Dermis blood vessel endothelial cell (primary cell): ENCODE data around the gene IKZF2. TPM values are rescaled to one million over a fixed set of nuclear protein-coding genes. Genes with fewer than 3 reads are reported as not detected.

ENCODE experiments used
- DNase-seq: peaks from one replicate; pipeline ENCODE4 v3.0.0; 2010
- total RNA-seq: library from RNA; depleted of rRNA; stranded (reverse); fragments of >200 nt; gene quantifications from 2 replicates; pipeline ENCODE4 v1.2.3, GENCODE V29; 2014

Gene IKZF2
- total RNA-seq, 1 donor from 2014 or later = 0.68 TPM

- DNase-seq = no peak
Observed at GRCh38 chr2:212995920-212996319, 155.5 kb downstream of the IKZF2 start.

- no peak for DNase-seq
Observed at GRCh38 chr2:212994976-212995375, 156.4 kb downstream of the IKZF2 start.

GRCh38 chr2:212991120-212991519, 160.3 kb downstream of the IKZF2 start:
- no peak for DNase-seq

GRCh38 chr2:212990697-212991096, 160.7 kb downstream of the IKZF2 start:
- no peak for DNase-seq

- no peak for DNase-seq
Observed at GRCh38 chr2:212987492-212987891, 163.9 kb downstream of the IKZF2 start.

GRCh38 chr2:212984129-212984528, 167.3 kb downstream of the IKZF2 start:
- DNase-seq = no peak

GRCh38 chr2:212979799-212980198, 171.6 kb downstream of the IKZF2 start:
- DNase-seq = no peak

- no peak for DNase-seq
Observed at GRCh38 chr2:212979046-212979612, 172.3 kb downstream of the IKZF2 start.

GRCh38 chr2:212977152-212977551, 174.3 kb downstream of the IKZF2 start:
- DNase-seq = no peak

GRCh38 chr2:212975333-212975732, 176.1 kb downstream of the IKZF2 start:
- no peak for DNase-seq

- DNase-seq = no peak
Observed at GRCh38 chr2:212974692-212975091, 176.7 kb downstream of the IKZF2 start.

- DNase-seq = no peak
Observed at GRCh38 chr2:212973347-212973746, 178.1 kb downstream of the IKZF2 start.

- no peak for DNase-seq
Observed at GRCh38 chr2:212970132-212970531, 181.3 kb downstream of the IKZF2 start.

- no peak for DNase-seq
Observed at GRCh38 chr2:212968284-212969081, 182.9 kb downstream of the IKZF2 start.

- no peak for DNase-seq
Observed at GRCh38 chr2:212966884-212967283, 184.5 kb downstream of the IKZF2 start.

- no peak for DNase-seq
Observed at GRCh38 chr2:212962691-212963090, 188.7 kb downstream of the IKZF2 start.

GRCh38 chr2:212961255-212961654, 190.2 kb downstream of the IKZF2 start:
- no peak for DNase-seq

- DNase-seq = no peak
Observed at GRCh38 chr2:212960336-212960735, 191.1 kb downstream of the IKZF2 start.

GRCh38 chr2:212959471-212960117, 191.8 kb downstream of the IKZF2 start:
- DNase-seq = no peak

- DNase-seq = no peak
Observed at GRCh38 chr2:212958757-212959295, 192.6 kb downstream of the IKZF2 start.

- DNase-seq = no peak
Observed at GRCh38 chr2:212958133-212958532, 193.3 kb downstream of the IKZF2 start.

- DNase-seq = no peak
Observed at GRCh38 chr2:212957624-212958023, 193.8 kb downstream of the IKZF2 start.
